ENCODE results near the gene CCDC134. TPM values are rescaled to one million over a fixed set of nuclear protein-coding genes. Genes with fewer than 3 reads are reported as not detected.

The CCDC134 gene
- total and polyA plus RNA-seq, 9 of the 15 experiments (the other 6 are each of a cell fraction or from before 2014, with no cell fraction given): 0.56 to 11.9 (median 5.3) TPM

DNA sequence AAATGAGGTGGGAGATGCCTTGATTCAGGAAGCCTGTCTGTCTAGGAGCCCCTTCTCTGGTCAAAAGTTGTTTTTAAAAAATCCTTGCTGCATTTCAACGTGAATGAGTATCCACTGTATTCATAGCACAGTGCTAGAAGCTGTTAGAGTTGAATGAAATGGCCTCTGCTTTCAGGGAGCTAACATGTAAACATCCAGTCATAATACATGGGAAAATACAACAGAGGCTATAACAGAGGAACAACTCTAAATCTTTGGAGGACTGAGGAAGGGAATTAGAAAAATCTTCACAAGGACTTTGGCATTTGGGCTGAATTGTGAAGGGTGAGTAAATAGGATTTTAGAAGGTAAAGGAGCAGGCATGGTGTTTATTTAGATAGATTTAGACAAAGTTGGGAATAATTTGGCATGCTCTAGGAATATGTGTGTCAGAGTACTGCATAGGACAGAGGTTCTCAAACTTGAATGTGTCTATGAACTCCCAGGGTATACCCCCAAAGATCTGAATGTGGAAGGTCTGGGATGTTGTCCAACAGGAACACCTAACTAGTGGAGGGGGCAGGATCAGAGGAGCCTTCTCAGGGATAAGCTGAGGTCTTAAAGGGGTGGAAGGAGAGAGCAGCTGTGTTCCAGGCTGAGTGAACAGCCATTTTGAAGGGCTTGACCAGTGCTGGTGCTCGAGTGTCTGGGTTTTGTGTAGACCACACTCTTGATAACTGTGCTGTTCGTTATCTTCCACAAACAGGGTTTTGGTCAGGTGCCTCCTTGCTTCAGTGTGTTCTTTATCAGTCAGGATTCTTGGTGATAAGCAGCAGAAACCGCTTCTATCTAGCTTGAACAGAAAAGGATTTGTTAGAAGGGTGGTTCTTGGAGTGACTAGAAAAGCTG lies 45.1 kb downstream of the CCDC134 start (continued):
- TF ChIP-seq, protein P1, sequence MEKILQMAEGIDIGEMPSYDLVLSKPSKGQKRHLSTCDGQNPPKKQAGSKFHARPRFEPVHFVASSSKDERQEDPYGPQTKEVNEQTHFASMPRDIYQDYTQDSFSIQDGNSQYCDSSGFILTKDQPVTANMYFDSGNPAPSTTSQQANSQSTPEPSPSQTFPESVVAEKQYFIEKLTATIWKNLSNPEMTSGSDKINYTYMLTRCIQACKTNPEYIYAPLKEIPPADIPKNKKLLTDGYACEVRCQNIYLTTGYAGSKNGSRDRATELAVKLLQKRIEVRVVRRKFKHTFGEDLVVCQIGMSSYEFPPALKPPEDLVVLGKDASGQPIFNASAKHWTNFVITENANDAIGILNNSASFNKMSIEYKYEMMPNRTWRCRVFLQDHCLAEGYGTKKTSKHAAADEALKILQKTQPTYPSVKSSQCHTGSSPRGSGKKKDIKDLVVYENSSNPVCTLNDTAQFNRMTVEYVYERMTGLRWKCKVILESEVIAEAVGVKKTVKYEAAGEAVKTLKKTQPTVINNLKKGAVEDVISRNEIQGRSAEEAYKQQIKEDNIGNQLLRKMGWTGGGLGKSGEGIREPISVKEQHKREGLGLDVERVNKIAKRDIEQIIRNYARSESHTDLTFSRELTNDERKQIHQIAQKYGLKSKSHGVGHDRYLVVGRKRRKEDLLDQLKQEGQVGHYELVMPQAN (IDR thresholded peaks at IDR 0.05; ENCODE audit: borderline replicate concordance): no peak
- peak; percentile 86; the same call in 1 of the 2 replicates for TF ChIP-seq STAT5A (IDR thresholded peaks at IDR 0.05; ENCODE audit: borderline replicate concordance, low read length)
- TF ChIP-seq MIER1 (IDR thresholded peaks at IDR 0.05; ENCODE audit: low read depth): no peak
- TF ChIP-seq PCBP1 (IDR thresholded peaks at IDR 0.05; ENCODE audit: low read depth, low read length, poor library complexity, severe bottlenecking): no peak
- TF ChIP-seq MAX (CRISPR knock-in tag; IDR thresholded peaks at IDR 0.05): no peak
- TF ChIP-seq TEAD4 (IDR thresholded peaks at IDR 0.05; ENCODE audit: low read length): peak; percentile 99
- no peak for TF ChIP-seq TEAD4 (CRISPR knock-in tag; IDR thresholded peaks at IDR 0.05; ENCODE audit: borderline replicate concordance)
- TF ChIP-seq ZNF316 (IDR thresholded peaks at IDR 0.05): no peak
- no peak for TF ChIP-seq TRIM28 (IDR thresholded peaks at IDR 0.05)
- peak; percentile 50; the same call in 1 of the 2 replicates for TF ChIP-seq ZNF311 (CRISPR knock-in tag; IDR thresholded peaks at IDR 0.05)
- TF ChIP-seq CREM (IDR thresholded peaks at IDR 0.05; ENCODE audit: low read depth): peak; percentile 68
- TF ChIP-seq NR2C1 (IDR thresholded peaks at IDR 0.05): no peak
- peak; percentile 50; the same call in 1 of the 2 replicates for TF ChIP-seq NR2C1 (tag; IDR thresholded peaks at IDR 0.05)
- TF ChIP-seq ZBTB43 (CRISPR knock-in tag; IDR thresholded peaks at IDR 0.05): no peak
- no peak for TF ChIP-seq KAT8 (IDR thresholded peaks at IDR 0.05; ENCODE audit: low read depth)
- no peak for TF ChIP-seq ZFP36 (IDR thresholded peaks at IDR 0.05; ENCODE audit: low read depth, low read length, partially characterized antibody)
- TF ChIP-seq ZNF780A (CRISPR knock-in tag; IDR thresholded peaks at IDR 0.05): no peak
- TF ChIP-seq, protein P2, sequence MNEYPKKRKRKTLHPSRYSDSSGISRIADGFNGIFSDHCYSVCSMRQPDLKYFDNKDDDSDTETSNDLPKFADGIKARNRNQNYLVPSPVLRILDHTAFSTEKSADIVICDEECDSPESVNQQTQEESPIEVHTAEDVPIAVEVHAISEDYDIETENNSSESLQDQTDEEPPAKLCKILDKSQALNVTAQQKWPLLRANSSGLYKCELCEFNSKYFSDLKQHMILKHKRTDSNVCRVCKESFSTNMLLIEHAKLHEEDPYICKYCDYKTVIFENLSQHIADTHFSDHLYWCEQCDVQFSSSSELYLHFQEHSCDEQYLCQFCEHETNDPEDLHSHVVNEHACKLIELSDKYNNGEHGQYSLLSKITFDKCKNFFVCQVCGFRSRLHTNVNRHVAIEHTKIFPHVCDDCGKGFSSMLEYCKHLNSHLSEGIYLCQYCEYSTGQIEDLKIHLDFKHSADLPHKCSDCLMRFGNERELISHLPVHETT (CRISPR knock-in tag; conservative IDR thresholded peaks at IDR 0.05 in 1 of 2, IDR thresholded peaks at IDR 0.05 in 1 of 2): peak in 1 of 2 experiments; percentile 78; a peak in 2 of 4 replicates
- TF ChIP-seq CHD1 (IDR thresholded peaks at IDR 0.05; ENCODE audit: low read length): no peak
- TF ChIP-seq PHB2 (IDR thresholded peaks at IDR 0.05; ENCODE audit: low read depth): peak; percentile 86
- no peak for TF ChIP-seq TAF1 (IDR thresholded peaks at IDR 0.05; ENCODE audit: control insufficient read depth, extremely low read depth, insufficient read depth, low read length, severe bottlenecking)
- TF ChIP-seq CBFA2T3 (IDR thresholded peaks at IDR 0.05): peak; percentile 99
- TF ChIP-seq PHF20 (IDR thresholded peaks at IDR 0.05; ENCODE audit: partially characterized antibody): no peak
- TF ChIP-seq CTBP1 (IDR thresholded peaks at IDR 0.05; ENCODE audit: borderline replicate concordance): peak; percentile 88; the same call in 1 of the 2 replicates

Measured in K562 (cell line).